GM10847 (cell line): ENCODE results near the gene HBB.

Source experiments
- POLR2A ChIP-seq: IDR thresholded peaks from 2 replicates; pipeline ENCODE4 v1.6.1; 2011; ENCODE audit not compliant: insufficient read length; ENCODE audit errors: extremely low read depth

HBB gene

DNA sequence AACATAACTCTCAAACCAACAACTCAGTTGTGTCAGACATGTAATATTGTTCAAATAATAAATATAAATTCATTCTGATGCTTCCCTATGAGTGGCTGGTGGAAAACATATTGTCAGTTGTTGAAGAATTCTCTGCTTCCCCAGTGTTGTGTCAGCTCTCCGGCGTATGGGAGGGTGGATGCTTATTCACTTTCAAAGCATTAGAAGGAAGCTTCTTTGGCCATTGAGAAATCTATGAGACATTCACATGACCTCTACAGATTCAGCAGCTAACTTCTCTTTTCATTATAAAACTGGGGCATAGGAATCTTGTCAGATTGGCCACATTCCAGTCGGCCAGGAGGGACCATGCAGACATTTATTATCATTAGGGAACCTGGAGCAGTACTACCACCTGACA, 29.3 kb downstream of the HBB start:
- no peak for TF ChIP-seq POLR2A

DNA sequence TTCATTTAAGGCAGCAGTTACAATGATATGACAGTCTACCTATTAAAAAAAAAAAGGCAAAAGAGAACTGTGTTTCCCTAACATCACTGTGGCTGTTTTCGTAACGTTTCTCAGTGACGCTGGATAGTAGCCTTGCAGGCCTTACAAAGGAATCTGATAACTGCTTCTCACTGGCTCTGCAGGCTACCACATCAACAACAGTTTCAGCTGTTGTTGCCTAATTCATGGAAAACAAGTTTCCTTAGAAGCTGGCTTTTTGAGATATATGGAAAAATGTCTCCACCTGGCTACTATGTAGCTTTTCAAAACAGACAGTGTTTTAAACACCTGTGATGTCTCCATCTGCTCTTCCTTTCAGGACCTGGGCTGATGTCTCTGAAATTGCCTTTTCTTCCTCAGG, 30.1 kb downstream of the HBB start:
- no peak for TF ChIP-seq POLR2A

DNA sequence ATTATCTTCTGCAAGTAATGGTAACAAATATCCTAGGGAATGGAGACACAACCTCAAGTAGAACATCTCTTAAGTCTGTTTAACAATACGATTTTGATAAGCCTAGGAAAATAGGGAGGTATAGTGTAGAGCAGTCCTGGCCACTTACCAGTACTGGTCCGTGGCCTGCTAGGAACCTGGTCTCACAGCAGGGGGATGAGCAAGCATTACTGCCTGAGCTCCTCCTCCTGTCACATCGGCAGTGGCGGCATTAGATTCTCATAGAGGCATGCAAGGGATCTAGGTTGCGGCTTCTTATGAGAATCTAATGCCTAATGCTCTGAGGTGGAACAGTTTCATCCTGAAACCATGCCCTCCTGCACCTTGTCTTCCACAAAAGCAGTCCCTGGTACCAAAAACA, 30.8 kb downstream of the HBB start:
- TF ChIP-seq POLR2A, result no peak

DNA sequence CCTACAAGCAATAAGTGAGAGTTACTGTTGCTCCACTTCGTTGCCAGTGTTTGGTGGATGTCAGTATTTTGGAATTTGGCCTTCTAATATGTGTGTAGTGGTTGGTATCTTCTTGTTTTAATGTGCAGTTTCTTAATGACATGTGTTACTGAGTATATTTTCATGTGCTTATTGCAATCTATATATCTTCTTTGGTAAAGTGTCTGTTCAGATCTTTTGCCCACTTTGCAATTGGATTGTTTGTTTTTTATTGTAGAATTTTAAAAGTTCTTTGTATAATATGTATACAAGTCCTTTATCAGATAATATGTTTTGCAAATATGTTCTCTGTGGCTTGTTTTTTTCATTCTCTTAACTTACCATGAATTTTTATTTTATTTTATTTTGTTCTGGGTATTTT, 34.1 kb downstream of the HBB start:
- no peak for TF ChIP-seq POLR2A

- TF ChIP-seq POLR2A, result no peak
These were observed 38.7 kb downstream of the HBB start for GRCh38 chr11:5188201-5188600.

DNA sequence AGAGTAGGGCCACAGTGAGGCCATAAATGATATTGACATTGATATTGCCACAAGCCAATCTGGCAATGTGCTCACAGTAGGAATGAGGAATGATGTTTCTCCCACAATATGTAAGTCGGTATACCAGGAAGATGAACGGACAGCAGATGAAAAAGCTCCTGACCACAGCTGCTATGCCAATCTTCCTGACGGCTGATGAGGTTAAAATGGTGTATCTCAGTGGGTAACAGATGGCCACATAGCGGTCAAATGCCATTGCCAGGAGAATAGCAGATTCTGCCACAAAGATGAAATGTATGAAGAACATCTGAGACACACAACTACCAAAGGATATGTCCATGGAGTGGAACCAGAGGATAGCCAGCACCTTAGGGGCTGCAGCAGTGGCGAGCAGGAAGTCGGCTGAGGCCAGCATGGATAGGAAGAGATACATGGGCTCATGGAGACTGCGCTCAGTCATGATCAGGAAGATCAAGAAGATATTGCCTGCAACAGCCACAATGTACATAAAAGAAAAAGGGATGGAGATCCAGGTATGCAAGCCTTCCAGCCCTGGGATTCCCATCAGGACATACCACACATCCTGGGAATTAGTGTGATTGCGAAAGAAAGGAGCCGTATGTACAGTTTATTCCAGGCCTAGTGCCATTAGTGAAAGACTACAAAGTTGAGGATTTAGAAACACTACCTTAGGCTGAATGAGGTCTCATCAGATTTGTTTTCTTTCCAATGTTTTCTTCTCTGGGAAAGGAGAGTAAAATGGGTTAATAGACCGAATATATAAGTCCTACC, 48.6 kb downstream of the HBB start:
- no peak for TF ChIP-seq POLR2A
